ENCODE measurements around the gene MYLIP.

The MYLIP gene

DNA sequence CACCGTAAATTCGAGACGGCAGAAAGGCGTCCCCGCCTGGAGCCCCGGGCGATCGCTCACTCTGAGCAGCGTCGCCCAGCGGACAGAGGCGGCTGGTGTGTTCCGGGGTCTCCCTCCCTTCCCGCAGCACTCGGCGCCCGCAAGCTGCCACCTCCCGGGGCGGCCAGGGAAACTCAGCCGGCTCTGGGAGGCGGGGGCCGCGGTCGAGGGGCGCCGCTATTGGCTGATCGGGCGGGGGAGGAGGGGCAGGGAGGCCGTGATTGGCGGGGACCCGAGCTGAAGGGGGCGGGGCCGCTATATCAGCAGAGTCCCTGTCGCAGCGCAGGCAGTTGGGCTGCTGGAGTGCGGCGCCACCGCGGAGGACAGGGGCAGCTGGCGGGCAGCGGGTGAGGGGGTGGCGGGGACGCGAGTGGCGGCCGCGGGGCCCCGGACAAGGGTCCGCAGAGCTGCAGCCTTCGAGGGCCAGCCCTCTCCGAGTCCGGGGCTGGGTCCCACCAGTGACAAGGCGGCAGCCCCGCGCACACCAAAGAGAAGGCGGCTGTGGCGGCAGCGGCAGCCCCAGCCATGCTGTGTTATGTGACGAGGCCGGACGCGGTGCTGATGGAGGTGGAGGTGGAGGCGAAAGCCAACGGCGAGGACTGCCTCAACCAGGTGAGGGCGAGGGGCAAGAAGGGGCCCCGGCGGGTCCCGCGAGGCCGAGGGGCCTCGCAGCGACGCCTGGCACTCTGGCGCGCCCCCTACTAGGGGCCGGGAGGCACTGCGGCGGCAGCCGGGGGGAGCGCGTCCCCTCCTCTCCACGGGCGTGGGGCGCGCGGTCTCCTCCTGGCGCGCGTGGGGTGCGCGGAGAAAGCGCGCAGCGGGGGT lies at the start of gene MYLIP:
Gene MYLIP (plus strand): TSS at position 328 of the 864 bp plus-strand sequence. CDS start 237 bp downstream, at position 565.
- DNase-seq, result peak; percentile 94

DNA sequence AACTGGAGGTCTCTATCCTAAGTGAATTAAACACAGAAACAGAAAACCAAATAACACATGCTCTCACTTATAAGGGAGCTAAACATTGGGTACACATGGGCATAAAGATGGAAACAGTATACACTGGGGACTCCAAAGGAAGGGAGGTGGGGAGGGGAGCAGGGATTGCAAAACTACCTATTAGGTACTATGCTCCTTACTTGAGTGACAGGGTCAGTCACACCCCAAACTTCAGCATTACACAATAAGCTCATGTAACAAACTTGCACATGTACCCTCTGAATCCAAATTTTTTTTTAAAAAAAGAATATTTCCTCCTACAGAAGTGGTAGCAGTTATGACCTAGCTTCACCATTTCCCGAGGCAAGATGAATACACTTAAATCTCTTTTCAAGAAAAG lies 49.5 kb upstream of the MYLIP start:
- no peak for DNase-seq

DNA sequence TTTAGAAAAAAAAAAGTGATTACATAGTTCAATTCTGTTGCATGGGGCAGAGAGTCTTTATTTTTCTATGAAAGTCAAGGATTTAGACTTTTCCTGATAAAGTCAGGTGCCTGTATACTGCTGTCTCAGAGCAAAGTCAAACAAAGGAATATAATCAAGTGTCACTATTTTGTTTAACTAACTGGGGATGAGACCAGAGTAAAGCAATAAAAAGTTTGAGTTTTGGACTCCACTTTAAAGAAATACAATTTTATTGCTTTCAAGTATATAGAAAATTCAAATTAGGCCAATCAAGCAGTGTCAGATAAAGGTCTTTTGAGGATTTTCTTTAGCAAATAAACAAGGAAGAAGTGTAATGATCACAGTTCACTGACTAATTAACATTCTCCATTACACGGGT lies 48.7 kb upstream of the MYLIP start:
- DNase-seq, result no peak

DNA sequence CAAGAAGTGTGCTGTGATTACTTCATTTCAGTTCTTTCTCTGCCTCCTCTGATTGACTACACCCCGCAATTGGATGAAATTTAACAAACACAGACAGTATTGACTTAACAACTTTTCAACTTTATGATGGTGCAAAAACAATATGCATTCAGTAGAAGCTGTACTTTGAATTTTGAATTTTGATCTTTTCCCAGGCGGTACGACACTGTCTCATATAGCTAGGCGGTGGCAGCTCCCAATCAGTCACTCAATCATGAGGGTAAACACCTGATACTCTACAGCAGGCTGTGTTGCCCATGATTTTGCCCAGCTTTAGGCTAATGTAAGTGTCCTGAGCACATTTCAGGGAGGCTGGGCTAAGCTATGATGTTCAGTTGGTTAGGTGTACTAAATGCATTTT lies 47.6 kb upstream of the MYLIP start:
- DNase-seq, result no peak

DNA sequence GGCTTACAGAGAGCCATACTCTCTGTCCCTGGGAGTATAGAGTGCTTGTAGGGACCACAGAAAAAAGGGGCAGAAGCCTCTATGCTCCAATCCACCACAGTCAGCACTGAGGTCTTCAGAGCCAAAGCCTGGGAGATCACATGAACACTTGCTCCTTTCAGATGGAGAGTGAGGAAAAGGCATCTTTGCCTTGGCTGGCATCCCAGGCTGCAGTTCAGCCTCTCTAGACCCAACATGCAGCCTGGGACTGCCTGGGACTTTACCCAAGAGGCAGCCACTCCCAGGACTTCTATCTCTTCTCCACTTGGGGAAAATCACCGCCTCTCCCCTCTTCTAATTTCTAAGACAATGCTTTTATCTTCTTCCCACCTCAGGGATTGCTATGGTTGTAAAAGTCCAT lies 46.5 kb upstream of the MYLIP start:
- no peak for DNase-seq

DNA sequence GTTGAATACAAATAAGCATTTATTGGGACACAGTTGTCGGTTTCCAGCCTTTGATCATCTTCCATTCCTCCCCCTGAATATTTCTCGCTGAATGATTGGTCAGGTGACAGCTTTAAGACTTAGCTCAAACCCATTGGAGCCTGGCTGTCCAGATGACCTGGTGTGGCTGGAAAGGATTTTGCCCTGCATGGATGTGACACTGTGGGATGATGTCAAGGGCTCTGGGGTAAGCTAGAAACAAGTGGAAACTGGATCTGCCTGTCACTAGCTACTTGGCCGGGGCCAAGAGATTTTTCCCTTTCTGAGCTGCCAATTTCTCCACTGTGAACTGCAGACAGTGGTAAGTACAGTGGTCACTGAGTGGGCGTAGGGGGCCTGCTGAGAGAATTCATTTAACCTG lies 41.9 kb upstream of the MYLIP start:
- no peak for DNase-seq

DNA sequence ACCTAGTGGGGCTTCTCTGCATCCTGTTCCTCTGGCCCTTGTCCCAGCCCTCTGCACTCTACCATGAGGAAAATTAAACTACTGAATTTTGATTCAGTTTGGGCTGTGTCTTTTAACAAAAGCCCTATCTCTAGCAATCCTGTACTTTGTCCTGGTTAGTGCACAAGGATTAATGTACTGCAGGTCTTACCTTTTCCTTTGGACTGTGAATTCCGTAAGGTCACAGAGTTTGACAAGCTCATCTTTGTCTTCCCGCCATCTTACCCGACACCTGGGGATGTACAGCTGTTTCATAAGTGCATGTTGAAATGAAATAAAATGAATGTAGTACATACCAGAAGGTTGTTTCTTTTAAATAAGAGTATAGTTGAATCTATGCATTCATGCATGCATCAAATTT lies 41.5 kb upstream of the MYLIP start:
- DNase-seq, result no peak

DNA sequence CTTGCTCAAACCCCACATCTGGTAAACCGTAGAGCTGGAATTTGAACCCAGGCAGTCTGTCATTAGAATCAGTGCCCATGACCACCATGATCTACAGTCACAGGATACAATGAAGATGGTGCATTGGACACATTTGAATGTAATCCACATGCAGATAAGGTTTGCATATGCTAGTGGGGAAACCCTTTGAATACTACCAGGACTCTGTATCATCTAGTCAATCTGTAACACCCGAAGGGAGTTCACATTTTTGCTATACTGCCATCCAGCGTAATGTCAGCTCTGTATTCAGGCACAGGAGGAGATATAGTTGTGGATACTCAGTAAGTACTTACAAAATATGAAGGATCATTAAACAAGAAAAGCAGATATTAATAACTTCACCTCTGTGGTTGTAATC lies 40.5 kb upstream of the MYLIP start:
- DNase-seq, result no peak

DNA sequence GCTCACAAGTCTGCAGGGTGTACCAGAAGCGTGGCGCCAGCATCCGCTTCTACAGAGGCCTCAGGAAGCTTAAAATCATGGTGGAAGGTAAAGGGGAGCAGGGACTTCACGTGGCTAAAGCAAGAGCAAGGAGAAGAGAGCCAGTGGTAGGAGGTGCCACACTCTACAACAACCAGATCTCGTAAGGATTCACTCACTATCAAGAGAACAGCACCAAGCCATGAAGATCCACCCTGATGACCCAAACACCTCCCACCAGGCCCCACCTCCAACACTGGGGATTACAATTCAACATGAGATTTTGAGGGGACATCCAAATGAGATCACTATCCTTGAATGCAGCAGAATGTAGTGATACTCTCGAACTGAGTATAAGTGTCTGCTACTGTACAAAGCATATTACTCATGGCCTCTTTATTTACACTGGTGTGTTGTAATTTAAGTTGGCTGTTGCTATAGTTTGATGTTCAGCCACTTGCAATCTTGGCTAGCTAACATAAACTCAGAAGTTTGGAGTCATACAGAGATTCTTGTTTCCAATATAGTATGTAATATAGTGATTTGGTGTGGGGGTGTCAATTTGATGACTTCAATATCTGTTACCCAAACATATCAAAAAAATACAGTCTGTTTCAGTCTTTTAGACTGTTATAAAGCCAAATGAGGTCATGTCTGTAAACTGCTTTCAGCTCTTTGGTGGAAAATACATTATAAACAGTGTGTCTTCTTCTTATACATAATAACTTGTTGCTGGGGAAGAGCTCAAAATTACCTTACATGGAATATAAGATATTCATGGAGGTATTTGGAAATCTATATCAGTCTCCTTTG lies 39.4 kb upstream of the MYLIP start:
- DNase-seq, result no peak

DNA sequence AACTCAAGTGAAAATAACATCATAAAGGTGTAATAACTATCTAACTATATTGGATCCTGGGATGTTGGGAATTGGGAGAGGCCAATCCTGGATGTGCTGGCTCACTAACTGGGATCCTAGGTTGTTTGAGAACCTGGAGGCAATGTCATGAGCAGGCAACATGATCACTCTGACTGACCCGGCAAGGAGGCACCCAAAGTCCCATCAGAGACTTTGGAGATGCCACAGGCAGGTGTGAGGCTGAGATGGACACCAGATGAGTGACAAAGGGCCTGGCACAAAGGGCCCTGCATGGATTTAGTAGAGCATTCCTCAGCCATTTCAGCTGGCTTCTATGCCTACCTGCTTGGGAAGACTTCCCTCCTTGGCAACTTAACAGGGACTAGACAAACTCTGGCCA lies 38.4 kb upstream of the MYLIP start:
- DNase-seq, result no peak

DNA sequence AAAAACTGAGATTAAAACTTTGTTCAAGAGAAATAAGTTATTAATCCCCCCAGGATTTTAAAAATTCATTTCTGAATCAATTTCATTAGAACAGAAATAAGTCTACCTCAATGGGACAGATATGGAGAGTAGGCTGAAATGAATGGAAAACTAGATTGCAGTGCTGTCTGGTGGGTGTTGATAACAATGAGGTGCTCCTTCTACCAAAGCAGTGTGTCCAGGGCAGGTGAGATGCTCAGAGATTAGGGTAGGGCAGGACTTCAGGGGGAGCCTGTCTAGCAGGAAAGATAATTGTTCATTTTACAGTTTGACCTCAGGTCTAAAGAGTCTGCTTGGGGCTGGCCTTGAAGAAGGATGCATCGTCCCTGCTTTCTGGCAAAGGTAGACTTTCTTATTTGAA lies 38.0 kb upstream of the MYLIP start:
- DNase-seq, result no peak

DNA sequence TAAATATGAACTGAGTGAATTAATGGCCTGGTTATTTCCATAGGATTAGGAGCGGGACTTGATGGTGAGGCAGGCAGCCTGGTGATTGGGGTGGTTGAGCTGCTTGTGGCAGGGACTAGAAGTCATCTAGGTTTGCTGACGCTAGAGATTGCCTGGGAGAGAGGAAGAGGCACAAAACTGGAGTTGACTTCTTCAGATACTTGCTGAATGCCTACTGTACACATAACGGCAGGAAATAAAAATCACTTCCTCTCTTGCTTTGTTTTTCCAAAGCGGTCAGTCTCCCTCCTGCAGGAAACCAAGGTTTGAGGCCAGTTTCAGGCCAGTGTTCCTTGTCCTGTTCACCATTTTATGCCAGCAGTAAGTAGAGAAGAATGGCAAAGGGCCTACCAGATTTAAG lies 36.7 kb upstream of the MYLIP start:
- no peak for DNase-seq

DNA sequence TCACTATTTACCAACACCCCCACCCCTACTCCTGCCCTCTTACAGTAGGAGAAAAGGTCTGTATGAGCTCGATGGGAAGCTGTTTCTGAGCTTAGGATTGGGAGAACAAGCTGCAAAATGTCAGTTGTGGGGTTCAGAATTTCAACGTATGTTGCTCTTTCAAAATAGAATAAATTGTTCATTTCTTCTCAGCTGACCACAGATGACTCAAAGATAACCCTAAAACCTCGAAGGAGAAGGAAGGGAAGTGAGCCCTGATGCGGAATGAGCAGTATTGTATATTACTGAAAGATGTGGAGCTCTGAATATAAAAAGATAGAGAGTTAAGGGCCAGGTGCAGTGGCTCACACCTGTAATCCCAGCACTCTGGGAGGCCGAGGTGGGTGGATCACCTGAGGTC lies 35.9 kb upstream of the MYLIP start:
- DNase-seq, result no peak

DNA sequence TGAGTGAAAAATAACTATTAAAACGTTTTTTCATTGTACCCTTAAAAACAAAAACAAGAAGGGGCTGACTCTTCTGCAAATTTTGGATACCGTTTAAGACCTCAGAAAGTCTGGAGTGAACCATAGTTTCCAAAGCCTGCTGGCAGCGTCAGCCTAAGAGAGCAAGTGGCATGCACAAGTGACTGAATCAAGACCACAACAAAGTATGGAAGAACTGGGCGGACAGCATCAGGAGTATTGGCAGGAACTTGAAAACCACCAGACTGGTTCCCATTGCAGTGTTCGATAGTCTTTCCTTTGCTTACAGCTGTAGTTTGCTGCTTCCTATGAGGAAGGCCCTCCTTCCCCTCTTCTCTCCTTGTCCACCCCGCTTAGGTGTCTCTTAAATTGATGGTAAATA lies 33.7 kb upstream of the MYLIP start:
- DNase-seq, result no peak

DNA sequence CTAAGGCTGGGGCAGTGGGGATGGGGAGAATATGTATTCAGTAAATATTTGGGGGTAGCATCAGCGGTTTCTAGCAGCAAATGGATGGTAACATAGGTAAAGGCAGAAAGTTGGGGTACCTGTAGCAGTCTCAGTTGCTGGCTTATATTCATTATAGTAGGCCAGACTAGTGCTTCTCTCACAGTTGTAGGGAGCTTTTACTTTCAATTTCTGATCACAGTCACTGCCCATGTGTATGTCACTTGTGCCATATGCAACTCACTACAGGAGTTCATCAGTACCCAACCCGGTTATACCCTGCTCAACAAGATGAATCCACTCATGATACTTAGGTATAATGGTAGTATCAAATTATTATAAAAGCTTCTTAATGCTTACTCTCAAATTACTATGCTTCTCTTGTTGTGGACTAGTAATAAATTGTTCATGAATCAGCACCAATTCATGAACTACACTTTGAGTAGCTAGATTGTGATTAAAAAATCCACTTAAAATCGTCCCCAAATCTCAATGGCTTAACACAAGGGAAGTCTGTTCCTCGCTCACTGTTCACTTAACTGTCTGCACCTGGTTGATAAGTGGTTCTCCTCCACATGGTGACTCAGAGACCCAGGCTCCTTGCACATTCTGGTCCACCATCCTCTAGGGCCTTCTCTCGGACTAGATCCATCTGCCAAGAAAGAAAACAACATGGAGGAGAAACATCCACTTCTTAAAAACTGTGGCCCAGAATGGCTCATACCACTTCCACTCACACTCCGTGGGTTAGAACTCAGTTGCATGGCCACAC lies 31.3 kb upstream of the MYLIP start:
- DNase-seq, result no peak

DNA sequence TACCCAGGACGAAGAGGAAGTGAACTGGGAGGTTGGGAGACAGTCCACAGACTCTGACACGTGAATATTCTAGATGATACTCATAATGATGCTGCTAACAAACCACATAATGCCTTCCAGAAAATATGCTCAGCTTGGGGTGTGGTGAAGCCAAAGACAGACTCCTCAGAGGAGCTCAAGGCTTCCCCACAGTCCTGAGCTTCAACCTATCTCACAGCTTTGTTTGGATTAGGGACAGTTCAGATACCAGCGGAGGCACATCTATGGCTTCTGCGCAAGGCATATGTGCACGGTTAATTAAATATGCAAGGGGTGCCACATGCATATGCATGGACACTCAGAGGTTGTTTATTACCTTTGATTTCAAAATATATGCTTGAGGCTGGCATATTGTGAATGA lies 30.7 kb upstream of the MYLIP start:
- no peak for DNase-seq

DNA sequence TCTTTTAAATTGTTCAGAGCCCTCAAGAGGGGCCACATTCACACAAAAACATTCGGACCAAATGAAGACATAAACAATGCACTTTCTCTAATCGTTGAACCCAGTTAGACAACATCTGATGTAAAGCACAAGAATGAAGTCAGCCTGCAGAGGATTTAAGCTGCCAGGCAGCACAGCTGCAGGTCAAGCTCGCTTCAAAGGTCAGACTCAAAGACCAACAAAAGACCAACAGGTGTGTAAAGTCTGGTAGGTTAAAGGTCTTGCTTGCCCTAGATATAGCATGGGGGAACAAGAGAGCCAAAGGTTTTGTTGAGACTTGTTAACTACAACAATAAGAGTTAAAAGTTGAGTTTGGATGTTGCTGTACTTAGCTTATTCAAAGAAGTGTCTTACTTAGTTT lies 26.7 kb upstream of the MYLIP start:
- no peak for DNase-seq

DNA sequence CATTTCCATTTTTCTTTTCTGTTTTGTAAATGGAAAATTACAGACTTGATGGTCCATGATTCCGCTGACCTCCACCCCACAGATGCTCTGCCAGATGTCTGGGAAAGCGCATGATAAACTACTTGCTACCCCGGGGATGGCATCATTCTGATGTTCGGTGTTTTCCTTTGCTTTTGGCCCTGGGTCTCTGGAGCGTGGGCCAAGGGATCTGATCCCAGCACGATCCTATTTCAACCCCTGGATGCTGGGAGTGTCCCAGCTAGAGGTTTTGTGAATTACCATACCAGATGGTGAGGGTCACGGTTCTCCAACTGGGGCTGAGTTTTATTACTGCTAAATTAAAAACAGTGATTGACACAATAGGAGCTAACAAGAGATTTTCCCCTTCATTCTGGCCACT lies 25.2 kb upstream of the MYLIP start:
- DNase-seq, result no peak

DNA sequence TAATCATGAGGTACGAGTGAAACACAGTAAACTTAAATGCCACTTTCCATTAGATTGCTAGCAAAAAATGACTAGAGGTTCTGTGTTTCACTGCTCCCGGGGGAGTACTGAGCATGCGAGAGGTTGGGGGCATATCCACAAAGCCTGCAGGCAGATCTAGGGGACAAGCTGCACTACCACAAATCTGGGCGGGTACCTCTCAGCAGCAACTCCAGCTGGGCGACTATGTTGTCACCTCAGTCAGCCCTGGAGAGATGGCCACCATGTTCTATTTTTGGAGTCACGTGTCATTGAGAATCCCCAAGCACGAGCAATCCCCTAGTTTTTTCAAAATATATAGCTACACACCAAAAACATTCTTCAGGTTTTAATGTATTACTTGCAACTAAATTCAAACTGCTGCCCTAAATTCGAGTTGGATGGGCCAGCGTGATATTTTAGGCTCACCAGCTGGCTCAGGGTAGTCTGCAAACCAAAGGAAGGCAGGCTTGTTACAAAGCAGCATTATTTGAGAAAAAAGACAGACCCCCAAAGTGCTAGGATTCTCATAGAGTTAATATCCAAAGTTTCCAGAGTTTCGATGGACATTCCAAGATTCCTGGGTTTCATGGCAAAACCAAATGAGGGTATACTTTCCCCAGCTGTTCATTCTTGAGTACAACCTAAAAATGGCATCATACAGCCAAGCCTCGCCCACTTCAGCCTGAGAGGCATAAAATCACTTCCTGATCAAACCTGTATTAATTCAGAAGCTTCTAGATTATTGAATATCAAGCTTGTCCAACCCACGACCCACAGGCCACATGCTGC lies 24.1 kb upstream of the MYLIP start:
- no peak for DNase-seq

DNA sequence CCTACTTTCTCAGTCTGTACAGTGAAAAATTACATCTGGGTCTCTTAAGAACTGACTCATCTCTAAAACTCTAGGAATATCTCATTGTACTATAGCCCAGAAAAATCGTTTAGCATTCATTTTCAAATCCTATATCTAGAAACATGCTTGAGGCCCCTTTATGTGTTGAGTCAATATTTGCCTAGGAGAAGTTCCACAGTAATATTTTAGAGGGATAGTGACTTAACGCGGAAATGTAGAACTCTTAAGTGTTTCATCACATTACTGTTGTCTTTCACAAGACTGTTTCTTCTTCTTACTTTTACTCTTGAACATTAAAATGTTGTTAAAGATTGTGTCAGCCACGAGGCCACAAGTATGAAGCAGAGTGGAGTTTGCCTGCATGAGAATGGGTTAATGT lies 23.0 kb upstream of the MYLIP start:
- peak; percentile 21 for DNase-seq

DNA sequence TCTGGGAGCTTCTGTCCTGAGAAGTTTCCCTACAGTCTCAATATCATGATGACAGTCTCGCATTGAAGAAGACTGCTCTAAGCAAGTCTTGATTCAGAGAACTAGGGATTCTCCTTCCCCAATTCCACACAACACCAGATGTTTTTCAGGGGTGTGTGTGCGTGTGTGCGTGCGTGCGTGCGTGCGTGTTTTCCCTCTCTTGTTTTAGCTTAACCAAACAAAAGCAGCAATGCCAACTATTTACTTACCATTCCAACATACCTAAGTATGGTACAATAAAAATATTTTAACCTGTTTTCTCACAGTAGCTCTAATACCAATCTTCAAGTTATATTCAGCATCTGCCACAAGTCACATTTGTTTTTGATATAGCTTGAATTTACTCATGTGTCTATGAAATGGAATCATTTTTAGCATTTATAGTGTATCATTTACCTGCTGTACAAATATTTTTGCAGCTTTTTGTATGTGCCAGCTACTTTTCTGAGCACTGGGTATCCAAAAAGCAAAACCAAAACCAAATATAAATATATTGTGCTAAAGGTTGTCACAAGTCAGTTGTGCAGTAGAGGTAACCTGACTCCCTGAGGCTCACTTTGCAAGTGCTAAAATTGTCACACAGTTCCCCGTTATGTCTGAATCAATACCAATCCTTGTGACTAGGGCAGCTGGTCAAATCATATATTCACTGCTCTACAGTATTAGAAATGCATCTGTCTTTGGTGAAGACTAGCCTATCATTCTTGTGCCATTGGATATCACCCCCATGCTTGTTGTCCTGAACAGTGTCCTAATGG lies 21.7 kb upstream of the MYLIP start:
- DNase-seq, result no peak

DNA sequence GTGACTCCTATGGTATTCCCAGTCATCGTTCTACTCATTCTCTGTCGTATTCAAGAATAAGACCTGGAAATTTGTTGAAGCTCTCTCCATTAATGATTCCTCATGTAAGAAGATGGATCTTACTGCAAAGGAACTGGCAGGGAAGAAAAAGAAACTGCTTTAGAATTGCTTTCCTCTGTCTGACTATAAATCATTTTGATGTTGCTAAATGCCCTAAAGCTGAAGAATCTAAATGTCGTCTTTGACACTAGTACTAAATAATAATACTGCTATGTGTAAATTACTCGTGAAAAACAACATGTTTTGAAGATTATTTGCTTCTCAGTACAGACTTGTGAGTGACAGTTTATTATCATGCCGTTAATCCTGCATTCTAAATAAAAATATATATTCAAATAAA lies 20.5 kb upstream of the MYLIP start:
- no peak for DNase-seq

Measured in EL (cell line).